T-helper 22 cell (primary cell): Measurements from ENCODE around the gene CERS3.
"Not testable (repeated sequence)": the region's sequence is repeated elsewhere in the genome, so short reads cannot be mapped to it uniquely, and the experiment has no call there.

Experiments
- DNase-seq: peaks from one replicate; pipeline ENCODE4 v3.0.0-alpha.2; 2020; ENCODE audit warnings: low read depth

The CERS3 gene

DNA sequence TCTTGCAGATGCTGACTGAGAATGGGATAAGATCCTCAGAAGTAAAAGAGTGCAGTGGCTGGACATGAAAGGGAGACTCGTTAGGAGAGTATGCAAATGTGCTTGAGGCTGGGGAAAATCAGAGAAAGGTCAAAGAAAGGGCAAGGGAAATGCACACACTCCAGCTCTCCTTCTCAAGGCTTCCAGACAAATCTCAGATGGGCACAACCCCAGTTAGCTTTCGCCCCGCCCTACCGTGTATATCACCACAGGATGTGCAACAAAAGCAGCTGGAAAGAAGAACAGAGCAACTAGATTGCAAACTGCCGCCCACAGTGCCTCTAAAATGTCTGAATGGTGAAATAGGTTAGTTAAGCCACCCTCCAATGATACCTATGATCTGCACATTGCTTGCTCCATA is 63.9 kb downstream of the CERS3 start:
- no peak for DNase-seq

DNA sequence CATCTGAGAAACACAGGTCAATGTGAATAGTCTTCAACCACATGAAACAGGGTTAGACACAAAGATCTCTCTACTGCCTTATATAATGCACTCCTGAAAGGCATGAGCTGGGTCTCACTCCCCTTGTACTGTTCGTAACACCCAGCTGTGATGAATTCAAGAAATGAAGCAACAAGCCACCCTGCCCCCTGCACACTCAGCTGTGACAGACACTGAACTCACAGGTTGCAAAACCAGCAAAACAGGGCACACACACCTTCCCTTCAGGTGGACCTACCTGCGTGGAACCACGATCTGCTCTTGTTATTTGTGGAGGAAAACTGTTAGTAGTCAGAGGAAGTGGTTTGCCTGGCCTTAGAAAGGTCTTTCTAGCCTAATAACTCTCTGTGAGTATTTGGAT is 64.5 kb downstream of the CERS3 start:
- DNase-seq: no peak

DNA sequence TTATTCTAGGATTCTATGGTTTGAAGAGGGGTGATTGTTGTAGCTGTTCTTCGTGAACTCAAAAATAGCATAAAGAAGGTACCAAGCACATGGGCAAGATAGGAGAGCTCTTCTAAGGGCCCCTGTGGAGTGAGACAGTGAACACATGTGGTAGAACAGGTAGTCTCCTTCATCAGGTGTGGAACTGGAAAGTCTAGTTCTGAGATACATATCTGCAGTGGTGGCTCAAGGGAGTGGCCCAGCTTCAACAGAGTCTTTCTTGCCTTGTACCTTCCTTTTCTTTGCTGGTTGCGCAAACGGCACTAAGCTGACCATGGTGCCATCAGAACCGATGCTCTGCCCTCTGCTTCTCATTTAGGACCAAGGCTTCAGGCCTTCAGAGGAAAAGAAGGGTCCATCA is 65.2 kb downstream of the CERS3 start:
- DNase-seq: no peak

DNA sequence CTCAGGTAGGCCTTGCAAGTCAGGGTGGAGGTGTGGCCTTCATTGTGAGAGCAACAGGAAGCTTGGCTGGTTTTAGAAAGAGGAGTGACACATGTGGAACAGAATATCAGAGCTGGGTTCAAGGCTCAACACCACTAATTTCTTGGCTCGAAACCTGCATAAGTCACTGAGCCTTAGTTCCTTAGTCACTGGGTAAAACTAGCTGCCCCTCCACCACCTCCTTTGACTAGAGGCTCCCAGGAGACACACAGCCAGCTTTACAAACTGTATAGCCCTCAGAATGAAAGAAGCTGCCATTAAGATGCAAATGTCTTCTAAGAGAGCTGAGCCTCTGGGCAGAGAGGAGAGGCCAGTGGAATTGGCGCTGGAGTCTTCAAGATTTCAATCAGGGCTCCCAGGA is 67.7 kb downstream of the CERS3 start:
- DNase-seq: no peak

DNA sequence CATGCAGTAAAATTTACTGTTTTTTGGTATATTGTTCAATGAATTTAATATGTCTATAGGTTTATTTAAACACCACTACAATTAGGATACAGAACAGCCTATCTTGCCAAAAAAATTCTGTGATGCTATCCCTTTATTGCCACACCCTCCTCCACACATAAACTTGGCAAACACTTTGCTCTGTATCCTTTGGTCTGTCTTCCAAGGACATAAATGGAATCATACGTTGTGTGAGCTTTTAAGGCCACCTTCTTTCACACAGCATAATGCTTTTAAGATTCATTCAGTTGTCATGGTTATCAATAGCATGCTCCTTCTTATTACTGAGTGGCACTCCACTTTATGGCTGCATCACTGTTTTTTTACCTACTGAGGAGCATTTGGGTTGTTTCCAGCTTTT is 71.5 kb downstream of the CERS3 start:
- no peak for DNase-seq

DNA sequence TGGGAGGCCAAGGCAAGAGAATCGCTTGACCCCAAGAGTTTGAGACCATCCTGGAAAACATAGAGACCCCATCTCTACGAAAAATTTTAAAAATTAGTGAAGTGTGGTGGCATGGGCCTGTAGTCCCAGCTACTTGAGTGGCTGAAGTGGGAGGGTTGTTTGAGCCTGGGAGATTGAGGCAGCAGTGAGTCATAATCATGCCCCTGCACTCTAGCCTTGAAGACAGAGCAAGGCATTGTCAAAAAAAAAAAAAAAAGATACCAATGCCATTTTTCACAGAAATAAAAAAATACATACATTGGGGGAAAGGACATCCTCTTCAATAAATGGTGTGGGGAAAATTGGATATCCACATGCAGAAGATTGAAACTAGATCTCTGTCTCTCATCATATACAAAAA is 74.6 kb downstream of the CERS3 start:
- DNase-seq: no peak

DNA sequence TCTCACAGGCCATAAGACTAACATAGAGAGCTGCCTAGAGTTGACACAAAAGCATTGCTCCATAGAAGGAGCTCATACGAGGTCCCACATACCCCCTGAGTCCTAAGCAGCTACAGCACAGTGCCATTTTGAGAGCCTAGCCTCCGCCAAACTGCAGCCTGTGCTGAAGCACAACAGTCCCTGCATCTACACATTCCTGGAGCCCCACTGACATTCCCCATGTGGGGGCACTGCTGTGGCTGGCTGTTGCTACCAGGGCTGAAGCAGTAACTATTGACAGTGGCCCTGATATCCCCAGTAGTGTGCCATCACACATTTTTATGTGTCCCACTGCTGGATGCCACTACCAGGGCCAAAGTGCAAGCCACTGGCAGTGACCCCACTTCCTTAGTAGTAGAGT is 80.3 kb downstream of the CERS3 start:
- DNase-seq: no peak

DNA sequence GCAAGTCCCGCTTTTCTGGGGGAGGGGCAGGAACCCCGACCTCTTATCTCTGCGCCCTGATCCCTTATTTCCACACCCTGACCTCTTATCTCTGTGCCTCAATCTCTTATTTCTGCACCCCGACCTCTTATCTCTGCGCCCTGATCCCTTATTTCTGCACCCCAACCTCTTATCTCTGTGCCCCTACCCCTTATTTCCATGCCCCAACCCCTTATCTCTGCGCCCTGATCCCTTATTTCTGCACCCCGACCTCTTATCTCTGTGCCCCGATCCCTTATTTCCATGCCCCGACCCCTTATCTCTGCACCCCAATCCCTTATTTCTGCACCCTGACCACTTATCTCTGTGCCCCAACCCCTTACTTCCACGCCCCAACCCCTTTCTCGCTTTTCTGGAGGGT is 87.7 kb downstream of the CERS3 start:
- DNase-seq: not testable (repeated sequence)

DNA sequence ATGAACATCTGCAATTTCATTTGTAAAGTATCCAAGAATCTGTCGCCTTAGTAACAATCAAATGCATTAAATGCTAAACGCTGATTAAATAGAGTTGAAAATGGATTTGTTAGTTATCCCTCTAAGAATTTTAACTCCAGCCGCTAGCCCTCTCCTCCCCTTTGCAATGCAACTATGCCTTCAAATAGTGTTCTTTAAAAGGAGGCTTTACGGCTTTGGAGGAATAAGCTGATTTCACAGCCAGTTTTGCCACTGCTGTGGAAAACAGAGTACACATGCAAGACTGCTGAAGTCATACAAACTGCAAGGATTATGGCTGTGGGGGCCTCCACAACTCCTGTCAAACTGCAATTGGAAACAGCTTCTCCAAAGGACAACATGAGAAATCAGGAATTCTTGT is 89.2 kb downstream of the CERS3 start:
- no peak for DNase-seq

DNA sequence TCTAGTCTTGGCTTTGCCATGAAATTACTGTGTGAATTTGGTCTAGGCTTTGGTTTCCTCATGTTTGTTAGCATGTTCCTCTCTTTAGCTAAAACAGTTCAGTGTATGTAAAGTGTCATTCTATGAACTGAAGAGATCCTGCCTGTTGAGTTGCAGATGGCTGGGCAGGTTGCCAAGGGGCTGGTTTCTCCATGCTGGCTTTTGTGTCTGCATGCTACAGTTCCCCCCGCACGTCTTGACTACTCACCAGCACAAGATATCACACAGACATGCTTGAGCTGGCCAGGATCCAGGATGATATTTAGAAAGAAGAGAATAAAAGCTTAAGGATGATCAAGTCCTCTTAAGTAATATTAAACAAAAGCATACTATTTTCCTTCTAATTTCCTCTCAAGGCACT is 90.2 kb downstream of the CERS3 start:
- no peak for DNase-seq

DNA sequence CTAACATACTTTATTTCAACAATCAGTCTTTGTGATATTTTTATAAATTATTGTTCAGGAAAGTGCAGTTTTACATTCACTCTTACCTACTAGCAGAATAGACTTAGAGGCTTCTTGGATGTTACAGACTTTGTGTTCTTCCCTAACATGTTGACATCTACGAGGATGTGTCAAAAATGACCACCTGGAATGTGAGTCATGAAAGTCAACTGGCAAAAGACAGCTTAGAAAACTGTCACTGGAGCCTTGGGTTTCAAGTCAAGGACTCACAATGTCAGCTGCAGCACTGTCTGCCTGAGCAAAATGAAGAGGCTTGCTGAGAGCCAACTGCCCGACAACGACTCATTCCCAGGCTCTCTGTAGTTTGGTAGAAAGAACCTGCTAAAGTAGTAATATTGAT is 91.5 kb downstream of the CERS3 start:
- DNase-seq: no peak

DNA sequence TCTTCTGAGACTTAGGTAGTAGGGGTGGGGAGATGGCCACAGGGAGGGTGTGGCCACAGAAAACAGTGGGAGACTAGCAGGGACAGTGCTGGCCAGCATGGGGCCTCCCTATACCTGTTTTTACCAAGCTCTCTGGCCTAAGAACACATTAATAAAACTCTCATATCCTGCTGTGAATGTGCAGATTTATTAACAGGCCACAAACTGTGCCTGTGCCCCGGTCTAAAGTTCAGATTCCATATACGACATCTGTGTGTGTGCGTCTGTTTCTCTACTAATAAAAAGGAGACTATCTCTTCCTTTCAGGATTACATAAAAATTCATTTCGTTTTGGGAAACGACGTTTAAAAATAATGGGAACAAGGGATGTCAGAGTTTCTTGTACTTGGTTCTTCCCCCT is 94.2 kb downstream of the CERS3 start:
- DNase-seq: no peak

DNA sequence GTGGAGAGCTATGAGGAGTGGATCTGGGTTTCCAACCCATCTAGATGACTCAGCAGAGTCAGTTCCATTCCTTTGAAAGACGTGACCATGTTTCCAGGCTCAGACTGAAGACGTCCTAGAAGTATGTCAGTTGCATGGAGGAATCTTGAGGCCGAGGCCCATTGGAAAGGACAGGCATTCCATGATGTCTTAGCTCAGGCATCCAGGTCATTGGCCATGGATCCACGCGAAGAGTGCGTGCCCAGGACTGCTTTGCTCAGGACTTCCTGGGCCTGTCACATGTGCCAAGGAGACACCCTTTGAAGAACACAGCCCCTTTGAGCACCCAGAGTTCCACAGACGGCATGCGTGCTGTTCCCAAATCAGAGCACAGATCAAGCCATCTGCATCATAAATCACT is 94.7 kb downstream of the CERS3 start:
- no peak for DNase-seq

DNA sequence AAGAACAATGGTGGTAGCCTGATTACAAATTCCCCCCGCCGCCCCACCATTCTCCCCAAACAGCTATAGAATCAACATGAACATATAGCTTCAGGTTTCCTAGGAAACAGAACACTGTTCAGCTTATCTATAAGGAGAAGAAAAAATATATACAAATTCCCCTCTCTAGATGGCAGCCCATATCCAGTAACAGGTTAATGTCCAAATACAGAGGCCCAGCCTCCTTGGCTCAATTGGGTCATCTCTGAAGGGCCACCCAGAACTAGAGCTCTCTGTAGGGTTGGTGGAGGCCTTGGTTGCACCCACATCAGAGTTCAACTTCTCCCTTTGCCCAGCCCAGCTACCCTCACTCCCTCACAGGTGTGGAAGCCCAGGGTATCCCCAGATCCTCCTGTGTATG is 95.4 kb downstream of the CERS3 start:
- DNase-seq: no peak

DNA sequence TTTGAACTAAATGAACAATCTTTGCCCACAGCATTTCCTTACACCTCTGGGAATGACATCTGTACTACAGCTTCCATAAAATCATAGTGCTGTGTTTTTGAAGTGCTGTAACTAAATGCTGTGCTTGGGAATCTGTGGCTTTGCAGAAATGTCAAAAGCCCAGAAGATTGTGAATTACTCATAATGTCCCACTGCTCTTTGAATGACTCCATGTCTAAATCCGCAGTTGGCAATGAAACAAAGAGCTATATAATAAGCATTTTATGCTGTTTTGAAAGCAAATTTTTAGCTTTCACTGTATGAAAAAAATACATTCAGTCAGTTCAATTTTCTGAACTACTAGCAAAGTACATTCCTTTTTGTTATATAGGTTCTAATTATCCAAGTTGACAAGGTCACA is 98.3 kb downstream of the CERS3 start:
- DNase-seq: no peak

DNA sequence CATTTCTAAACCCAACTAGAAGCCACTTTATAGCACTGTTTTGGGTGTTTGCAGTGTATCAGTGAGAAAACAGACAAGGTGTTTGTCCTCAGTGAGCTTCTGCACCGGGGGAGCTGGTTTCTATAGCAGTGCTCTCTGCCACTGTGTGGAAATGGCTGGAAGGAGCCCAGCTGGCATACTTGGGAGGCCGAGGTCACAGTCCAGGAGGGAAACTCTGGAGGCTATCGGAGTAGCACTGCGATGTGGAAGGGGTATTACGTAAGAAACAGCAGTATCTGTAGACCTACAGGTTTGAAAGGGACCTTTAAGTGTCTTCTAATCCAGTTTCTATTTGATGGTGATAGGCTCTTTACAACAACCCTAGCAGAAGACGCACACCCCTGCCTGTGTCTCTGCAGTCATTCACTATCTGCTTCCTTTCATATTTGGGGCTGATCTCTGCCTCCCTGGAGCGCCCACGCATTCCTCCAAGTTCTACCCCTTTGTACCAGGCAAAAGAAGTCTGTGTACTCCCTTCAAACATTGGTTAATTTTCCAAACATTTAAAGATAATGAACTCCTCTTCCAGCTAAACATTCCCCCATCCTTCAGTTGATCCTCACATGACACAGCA is 99.5 kb downstream of the CERS3 start:
- DNase-seq: no peak

DNA sequence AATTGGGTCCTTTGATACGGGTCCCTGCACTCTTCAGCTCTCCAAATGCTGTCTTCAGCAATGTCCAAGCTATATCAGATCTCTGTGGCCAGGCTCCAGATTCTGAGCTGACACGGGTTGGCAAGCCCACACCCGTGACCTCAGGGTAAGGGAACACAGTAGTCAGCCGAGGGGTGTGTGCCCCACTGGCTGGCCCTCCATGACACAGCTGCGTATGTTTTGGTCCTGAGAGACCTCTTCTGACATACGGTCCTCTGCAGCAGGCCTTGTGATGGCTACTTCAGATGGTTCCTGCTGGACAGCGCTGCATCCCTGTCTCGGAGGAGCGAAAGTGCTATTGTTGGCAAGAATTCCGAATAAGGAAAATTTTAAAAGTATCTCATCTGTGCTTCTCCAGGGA is 101.8 kb downstream of the CERS3 start:
- DNase-seq: no peak

DNA sequence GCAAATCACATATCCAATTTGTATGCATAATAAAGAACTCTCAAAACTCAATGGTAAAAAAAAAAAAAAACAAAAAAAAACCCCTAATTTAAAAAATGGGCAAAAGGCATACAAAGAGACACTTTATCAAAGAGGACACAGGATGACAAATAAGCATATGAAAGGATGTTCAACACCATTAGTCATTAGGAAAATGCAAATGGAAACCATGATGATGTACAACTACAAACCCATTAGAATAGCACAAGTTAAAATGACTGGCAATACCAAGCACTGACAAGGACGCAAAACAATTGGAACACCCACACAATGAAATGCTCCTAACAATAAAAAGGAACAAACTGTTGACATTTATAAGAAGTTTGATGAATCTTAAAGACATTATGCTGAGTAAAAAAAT is 123.6 kb downstream of the CERS3 start:
- no peak for DNase-seq

DNA sequence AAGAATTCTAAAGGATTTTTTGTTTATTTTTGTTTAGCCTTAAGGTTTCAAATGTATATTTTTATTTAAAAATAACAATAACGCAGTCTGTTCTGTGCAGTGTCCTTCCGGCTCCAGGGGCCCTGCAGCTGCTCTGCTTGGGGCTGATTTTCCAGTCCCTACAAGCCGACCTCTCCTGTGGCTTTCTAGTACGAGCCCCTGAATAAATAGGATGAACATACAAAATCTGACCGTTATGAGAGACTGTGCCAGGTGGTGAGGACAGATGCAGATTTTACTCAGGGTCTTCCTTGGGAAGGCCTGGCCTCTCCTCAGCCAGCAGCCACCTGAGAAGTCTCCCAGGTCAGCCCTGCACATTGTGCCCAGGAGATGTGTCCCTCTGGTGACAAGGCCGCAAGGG is 127.8 kb downstream of the CERS3 start:
- no peak for DNase-seq

DNA sequence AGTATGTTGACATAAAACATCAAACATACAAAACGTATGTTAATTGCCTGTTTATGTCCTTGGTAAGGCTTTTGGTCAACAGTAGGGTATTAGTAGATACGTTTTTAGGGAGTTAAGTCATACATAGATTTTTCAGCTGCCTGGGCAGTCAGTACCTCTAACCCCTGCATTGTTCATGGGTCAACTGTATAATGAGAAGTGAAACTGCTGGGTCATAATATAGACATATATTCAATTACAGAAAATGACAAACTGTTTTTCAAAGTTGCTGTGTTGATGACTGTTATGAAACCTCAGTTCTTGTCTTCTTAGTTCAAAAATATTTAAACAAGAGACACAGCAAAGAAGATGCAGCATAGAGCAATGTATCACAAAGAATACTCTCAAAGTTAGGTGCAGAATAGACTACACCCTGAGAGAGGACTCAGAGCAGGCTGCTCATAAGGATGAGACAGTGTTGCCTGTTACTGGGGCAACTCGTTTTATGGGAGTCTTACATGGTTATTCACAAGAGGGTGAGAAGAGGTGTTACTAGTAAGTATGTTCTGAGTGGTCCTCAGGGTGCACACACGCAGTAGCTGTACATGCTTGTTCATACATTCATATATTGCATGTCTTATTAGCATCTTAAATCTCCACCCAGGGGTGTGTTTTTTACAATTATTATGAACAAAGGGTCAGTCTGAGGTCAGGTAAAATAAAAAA is 133.9 kb downstream of the CERS3 start:
- DNase-seq: no peak

DNA sequence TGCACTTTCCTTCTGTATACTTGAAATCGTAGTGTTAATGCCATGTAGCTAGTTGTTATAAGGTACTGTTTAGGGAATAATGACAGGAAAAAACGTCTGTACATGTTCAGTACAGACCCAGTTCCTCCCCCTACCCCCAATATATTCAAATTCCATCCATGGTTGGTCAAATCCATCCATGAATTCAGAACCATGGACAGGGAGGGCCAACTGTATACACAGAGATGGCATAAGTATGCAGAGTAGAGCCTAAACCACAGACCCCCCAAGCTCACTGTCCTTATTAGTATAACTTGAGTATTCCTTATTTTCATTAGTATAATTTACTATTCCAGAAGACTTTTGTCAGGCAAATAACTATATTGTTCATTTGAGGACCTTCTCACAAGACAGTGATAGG is 135.7 kb downstream of the CERS3 start:
- no peak for DNase-seq

DNA sequence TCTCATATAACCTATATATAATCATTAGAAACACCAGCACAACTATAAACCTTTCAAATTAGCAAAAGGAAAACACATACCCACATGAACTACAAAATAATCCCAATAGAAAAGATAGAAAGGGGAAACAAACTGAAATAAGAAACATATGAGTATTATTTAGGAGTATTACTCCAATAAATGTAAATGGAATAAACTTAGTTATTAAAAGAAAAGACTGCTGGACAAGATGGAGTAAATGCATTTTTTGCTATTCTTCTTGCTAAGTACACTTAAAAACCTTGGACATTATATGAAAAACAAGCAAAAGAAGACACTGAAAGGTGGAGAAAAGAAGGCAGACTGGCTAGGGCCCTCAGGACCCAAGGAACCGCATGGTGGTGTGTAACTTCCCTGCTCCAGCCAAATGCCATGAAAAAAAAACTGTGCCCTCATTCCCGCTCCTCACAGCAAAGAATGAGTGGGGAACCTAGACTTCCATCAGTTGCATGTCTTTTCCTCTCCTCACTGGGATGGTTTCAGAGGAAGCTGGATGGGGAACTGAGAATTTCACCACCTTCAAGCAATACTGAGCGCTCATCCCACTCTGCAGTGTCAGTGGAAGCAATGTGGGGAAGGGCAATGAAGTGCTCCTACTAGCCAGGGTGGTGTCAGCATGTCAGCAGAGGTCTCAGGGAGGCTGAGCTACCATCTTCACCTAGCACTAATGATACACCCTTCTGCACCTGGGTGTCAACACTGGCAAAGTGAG is 143.3 kb downstream of the CERS3 start:
- DNase-seq: no peak

DNA sequence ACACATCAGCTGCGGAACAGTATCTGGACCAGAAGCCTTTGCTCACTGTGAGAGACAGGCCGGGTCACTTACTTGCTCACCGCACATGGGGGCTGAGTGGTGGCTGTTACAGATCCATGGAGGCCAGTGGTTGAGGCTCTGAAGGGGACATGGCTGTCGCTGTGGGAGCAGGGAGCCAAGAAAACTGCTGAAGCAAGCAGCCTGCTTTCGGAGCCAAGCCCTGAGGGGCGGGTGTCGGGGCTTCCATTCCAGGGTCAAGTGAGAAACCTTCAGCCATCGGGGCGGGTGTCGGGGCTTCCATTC is 144.7 kb downstream of the CERS3 start:
- no peak for DNase-seq
